Mucosa of descending colon (tissue), 3 donors: ENCODE measurements around the gene CPPED1. TPM values are rescaled to one million over a fixed set of nuclear protein-coding genes. Genes with fewer than 3 reads are reported as not detected.

Source experiments
- ATAC-seq: fragments of 200-7000 bp; cut with Tn5 transposase; one replicate; pipeline ENCODE4 v1.9.1; 2020; ENCODE audit warnings: mild to moderate bottlenecking, moderate library complexity
- DNase-seq, 3 donors: peaks; one replicate each; pipeline ENCODE4 v3.0.0-alpha.2; 2020
- H3K36me3 ChIP-seq: fragments of 200-600 bp; one replicate; pipeline ENCODE4 v1.8.0; 2021; ENCODE audit warnings: low read depth, mild to moderate bottlenecking
- H3K4me1 ChIP-seq: fragments of 200-600 bp; one replicate; pipeline ENCODE4 v1.8.0; 2021; ENCODE audit warnings: low read depth, mild to moderate bottlenecking
- H3K4me3 ChIP-seq: fragments of 200-600 bp; one replicate; pipeline ENCODE4 v1.8.0; 2021; ENCODE audit warnings: mild to moderate bottlenecking
- H3K9me3 ChIP-seq: fragments of 200-600 bp; one replicate; pipeline ENCODE4 v1.8.0; 2021; ENCODE audit warnings: mild to moderate bottlenecking
- CTCF ChIP-seq: fragments of 200-600 bp; IDR thresholded peaks from one replicate; pipeline ENCODE4 v1.8.0; 2022; ENCODE audit warnings: antibody characterized with exemption, mild to moderate bottlenecking
- intact Hi-C, 2 donors: fragments of 100-400 bp; cut with DNase I in 1 of 2; cut with micrococcal nuclease in 1 of 2; formaldehyde crosslinking; loops; one replicate each; pipeline versions ENCODE4 v1.11.0 to v1.11.1; 2022; cut with DNase I, micrococcal nuclease
- total RNA-seq, 3 donors: library from RNA; stranded (reverse); fragmentation: NEBNext Ultra II Directional in 2 of 3; extraction: Animal tissue kit (Norgen Biotek cat#: 25700) in 2 of 3; gene quantifications; one replicate each; pipeline versions ENCODE4 v1.2.1 to v1.2.4, GENCODE V29; 2021 to 2023
- donor health status: DM: no; HTN: no; CAD: no; lungs with moderate emphysema.
- donor health status: DM: no; HTN: no; CAD: no.
- donor health status: DM: no; HTN: yes; CAD: no.

The CPPED1 gene
- total RNA-seq, 3 donors from 2014 or later = 18.9 to 25.0 (median 23.4) TPM

- Histone ChIP-seq H3K4me1 (no peaks in the 10 kb centered on the region), H3K4me3 (no peak overlapping the region), H3K9me3 (no peaks in the 10 kb centered on the region), H3K36me3 (no peaks in the 10 kb centered on the region)
- ATAC-seq (no peak), DNase-seq (no peak)
- intact Hi-C loops = no loop called here
- no peak for TF ChIP-seq CTCF
Measured at GRCh38 chr16:12786081-12786480, 17.6 kb downstream of the CPPED1 start.

- intact Hi-C loops = no loop called here
- H3K36me3 ChIP-seq = no peaks in the 10 kb centered on the region
- no peak for DNase-seq
- no peaks in the 10 kb centered on the region for H3K9me3 ChIP-seq
- no peak for ATAC-seq
- H3K4me3 ChIP-seq = no peak overlapping the region
- TF ChIP-seq CTCF = no peak
- H3K4me1 ChIP-seq = no peaks in the 10 kb centered on the region
Measured at GRCh38 chr16:12784076-12784475, 19.6 kb downstream of the CPPED1 start.

GRCh38 chr16:12781777-12782176 lies 21.9 kb downstream of the CPPED1 start:
- ATAC-seq = no peak
- Histone ChIP-seq H3K9me3 (no peaks in the 10 kb centered on the region), H3K4me3 (no peak overlapping the region), H3K36me3 (no peaks in the 10 kb centered on the region), H3K4me1 (no peaks in the 10 kb centered on the region)
- no peak for TF ChIP-seq CTCF
- intact Hi-C loops = no loop called here
- no peak for DNase-seq

- Histone ChIP-seq H3K4me3 (no peak overlapping the region), H3K9me3 (no peaks in the 10 kb centered on the region), H3K4me1 (no peaks in the 10 kb centered on the region), H3K36me3 (no peaks in the 10 kb centered on the region)
- intact Hi-C loops = no loop called here
- no peak for TF ChIP-seq CTCF
- DNase-seq (no peak), ATAC-seq (no peak)
Measured at GRCh38 chr16:12780467-12780866, 23.2 kb downstream of the CPPED1 start.

GRCh38 chr16:12778726-12779125 lies 25.0 kb downstream of the CPPED1 start:
- no peaks in the 10 kb centered on the region for H3K9me3 ChIP-seq
- no peak for DNase-seq
- H3K36me3 ChIP-seq = no peaks in the 10 kb centered on the region
- TF ChIP-seq CTCF = no peak
- H3K4me1 ChIP-seq = no peaks in the 10 kb centered on the region
- ATAC-seq = no peak
- H3K4me3 ChIP-seq = no peak overlapping the region
- intact Hi-C loops = no loop called here

GRCh38 chr16:12775656-12776236 lies 27.9 kb downstream of the CPPED1 start:
- Histone ChIP-seq H3K9me3 (no peaks in the 10 kb centered on the region), H3K4me1 (no peaks in the 10 kb centered on the region), H3K4me3 (no peak overlapping the region), H3K36me3 (no peaks in the 10 kb centered on the region)
- ATAC-seq (no peak), DNase-seq (no peak)
- TF ChIP-seq CTCF = no peak
- intact Hi-C loops = no loop called here
